Hindlimb muscle (tissue), 1 donor: ENCODE results near the gene OR2A1. TPM values are rescaled to one million over a fixed set of nuclear protein-coding genes. Genes with fewer than 3 reads are reported as not detected.
"Not testable (repeated sequence)": the region's sequence is repeated elsewhere in the genome, so short reads cannot be mapped to it uniquely, and the experiment has no call there.

Source experiments
- DNase-seq: peaks from one replicate; pipeline ENCODE4 v3.0.0-alpha.2; 2013
- polyA plus RNA-seq: library from polyadenylated mRNA; unstranded; fragments of 120-200 nt; gene quantifications from one replicate; pipeline ENCODE4 v1.2.1, GENCODE V29; 2013; ENCODE audit not compliant: insufficient read length

Gene OR2A1, protein sequence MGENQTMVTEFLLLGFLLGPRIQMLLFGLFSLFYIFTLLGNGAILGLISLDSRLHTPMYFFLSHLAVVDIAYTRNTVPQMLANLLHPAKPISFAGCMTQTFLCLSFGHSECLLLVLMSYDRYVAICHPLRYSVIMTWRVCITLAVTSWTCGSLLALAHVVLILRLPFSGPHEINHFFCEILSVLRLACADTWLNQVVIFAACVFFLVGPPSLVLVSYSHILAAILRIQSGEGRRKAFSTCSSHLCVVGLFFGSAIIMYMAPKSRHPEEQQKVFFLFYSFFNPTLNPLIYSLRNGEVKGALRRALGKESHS
- 0.19 TPM for polyA plus RNA-seq

DNA sequence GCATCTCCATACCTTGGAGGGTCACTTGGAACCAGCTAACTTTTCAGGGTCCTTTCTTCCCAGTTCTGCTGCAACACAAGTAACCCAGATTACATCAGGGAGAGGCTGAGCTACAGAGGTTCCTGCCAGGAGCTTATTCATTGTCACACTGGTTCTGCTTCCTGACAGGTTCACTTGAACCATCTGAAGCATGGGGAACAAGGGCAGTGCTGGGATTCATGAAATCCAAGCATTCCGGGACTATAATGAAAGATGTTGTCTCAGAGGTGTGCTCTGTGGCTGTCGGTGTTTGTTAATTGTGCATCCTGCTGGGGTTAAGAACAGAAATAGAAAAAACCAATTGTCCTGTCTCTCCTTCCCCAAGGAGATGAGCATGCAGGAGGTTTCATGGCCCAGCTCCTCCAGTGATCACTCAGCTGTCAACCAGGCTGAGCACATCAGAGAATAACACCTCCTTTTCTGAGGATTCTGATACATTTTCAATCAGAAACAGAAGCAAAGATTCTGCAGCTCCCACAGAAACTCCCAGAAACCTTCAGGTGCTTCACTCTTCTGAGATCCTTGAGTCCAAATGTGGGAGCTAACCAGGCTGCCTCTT, at the start of gene OR2A1:
OR2A1 (plus strand) TSS at position 548 of the 598 bp plus-strand sequence. CDS start 5,706 bp downstream, outside the sequence.
- DNase-seq = not testable (repeated sequence)

DNA sequence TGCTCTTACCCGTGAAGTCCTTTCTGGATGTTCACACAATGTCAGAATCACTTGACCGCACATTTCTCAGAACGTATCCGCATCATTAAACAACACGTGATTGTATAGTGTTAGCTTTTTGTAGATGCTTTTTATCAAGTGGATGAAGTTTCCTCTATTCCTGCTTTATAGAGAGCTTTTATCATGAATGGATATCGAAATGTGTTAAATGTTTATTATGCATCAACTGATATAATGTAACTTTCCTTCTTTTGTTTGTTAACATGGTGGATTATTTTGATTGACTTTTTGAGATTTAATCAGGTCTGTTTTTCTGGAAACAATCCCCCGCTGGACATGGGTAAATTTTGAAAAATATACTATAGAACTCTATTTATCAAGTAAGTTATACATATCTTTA, 47.5 kb upstream of the OR2A1 start, which contains the start of gene OR2A7:
OR2A7 (minus strand) TSS at position 101 of the 400 bp plus-strand sequence. CDS start 5,164 bp downstream, outside the sequence.
- not testable (repeated sequence) for DNase-seq

DNA sequence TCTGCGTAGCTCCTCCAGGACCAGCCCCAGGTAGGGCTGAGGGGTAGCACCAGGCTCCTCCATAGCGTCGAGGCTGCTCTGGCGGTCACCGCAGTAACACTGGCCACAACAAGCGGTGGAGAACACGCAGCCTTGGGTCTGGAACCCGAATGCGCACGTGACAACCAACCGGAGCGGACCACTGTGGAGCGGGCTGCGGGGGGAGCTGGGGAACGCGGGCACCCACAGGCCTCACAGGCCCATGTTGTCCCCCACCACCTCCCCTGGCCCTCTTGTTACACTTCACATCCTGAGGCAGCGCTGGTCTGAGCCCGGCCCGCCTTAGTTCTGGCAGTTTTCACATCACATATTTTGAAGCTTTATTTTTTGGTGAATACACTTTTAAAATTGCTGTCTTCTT, 43.0 kb upstream of the OR2A1 start, which contains the start of gene CTAGE8:
CTAGE8 (minus strand) TSS at position 101 of the 400 bp plus-strand sequence; CDS start at position 63, 38 bp downstream.
- not testable (repeated sequence) for DNase-seq

DNA sequence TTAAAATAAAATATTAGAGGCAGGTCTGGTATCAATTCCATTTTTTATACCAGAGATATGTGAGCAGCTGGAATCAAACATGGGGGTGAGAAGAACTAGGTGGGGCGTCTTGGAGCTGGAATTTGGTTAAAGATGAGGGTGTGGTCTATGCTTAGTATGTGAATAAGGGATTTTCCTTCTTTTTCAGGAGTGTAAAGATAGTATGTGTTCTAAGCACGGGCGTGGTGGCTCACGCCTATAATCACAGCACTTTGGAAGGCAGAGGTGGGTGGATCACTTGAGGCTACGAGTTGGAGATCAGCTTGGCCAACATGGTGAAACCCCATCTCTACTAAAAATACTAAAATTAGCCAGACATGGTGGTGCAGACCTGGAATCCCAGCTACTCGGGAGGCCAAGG, 36.9 kb upstream of the OR2A1 start:
- not testable (repeated sequence) for DNase-seq

DNA sequence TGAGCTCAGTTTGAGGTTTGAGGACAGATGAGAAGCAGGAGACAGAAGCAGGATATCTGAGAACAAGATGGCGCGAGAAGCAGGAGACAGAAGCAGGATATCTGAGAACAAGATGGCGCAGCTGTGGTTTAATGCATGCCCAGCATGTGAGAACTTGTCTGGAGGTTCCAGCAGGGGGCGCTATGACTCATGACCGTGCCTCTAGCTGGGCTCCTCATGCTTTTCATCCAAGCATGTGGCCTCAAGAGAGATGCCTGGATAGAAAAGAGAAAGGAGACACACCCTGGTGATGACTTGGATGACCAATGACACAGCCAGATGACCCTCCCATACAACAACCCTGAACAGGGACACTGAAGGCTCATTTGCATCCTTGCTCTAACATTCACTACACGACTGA, 32.2 kb upstream of the OR2A1 start:
- not testable (repeated sequence) for DNase-seq

DNA sequence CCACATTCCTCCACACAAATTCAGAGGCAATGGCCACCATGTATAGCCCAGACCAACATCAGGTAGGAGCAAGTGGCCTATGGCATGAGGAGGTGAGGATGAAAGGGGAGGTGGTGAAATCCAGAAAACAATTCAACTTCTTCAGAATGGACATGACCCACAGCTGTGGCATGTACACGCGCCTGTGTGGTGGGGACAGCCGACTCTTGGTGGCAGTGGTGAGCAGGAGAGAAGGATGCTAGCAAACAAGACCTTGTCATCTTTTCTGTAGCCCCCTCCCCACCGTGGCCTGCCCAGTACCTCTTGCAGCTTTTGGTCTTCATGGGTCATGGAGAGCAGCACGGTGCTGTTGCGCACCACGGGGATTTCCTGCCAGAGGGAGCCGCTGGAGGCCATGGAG, 30.2 kb upstream of the OR2A1 start:
- not testable (repeated sequence) for DNase-seq

DNA sequence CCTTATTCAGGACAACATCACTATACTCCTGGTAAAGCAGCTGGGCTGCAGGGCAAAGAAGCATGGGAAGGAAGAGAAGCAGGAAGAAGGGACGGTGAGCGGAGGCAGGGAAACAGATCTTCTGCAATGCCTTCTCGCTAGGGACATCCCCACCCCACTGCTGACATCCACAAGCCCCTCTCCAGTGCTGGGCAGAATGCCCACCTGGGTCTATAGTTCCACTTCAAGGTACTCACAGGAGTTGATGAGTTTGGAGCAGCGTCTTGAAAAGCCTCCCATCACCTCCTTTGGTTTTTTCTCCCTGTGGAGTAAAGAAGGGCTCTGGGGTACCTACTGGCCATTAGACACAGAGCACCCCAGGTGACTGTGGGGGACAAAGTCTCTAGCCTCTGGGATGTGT, 29.7 kb upstream of the OR2A1 start:
- DNase-seq = not testable (repeated sequence)

DNA sequence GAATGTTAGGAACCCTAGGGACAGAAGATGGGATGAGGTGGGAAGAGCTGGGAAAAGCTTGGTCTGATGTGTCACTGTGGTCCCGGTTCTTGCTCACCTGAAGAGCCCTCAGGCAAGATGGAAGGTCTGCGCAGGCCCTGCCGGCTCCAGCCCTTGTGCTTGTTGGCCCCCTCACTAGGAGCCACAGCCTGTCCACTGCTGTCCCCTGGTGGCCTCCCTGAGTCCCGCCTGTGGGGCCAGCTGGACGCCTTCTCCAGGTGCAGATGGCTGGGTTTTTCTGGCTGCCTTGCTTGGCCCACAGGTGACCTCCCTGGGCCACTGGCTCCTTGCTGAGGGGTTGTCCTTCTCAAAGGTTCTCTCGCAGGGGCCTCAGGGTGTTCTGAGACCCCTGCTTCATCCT, 28.5 kb upstream of the OR2A1 start:
- not testable (repeated sequence) for DNase-seq

DNA sequence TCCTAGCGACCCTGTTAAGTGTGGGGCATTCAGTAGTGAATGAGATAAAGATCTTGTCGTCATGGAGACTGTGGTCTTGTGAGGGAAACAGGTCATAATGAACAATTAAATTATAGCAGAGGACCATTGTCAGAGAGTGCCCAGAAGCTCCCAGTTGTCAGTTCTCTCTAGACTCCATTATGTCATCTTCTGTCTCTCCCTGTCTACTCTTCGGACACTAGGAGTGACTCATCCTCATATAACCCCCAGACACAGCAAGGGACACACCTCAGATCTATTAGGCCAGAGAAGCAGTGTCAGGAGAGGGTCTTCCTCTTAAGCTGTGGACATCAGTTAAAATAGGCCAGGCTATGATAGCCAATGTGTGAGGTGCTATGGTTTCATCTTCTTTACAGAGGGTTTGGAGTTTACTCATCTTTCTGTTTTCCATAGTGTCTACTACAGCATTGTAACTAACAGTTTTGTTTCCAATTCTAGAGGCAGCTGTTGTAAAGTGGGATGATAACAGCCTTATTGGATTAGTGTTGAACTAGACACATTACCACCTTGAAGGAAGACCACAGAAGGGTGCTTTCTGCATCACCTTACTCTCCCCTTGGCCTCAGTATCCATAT, 24.9 kb upstream of the OR2A1 start:
- DNase-seq = not testable (repeated sequence)

DNA sequence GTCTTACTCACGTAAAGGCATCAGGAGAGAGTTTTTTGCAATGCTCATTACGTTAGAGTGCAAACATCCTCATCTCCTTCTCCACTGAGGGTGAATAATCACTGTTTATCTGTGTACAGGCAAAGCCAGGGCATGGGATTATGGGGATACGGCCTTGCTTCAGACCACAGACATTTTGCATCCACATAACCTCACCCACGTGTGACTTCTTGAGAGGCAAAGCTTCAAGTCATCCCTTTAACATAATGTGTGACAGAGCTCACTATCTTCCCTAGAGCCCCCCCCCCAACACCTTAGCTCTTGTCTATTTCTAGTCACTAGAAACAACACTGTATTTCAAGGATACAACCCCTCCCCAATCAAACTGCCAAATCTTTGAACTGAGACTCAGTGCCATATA, 20.6 kb upstream of the OR2A1 start:
- not testable (repeated sequence) for DNase-seq

DNA sequence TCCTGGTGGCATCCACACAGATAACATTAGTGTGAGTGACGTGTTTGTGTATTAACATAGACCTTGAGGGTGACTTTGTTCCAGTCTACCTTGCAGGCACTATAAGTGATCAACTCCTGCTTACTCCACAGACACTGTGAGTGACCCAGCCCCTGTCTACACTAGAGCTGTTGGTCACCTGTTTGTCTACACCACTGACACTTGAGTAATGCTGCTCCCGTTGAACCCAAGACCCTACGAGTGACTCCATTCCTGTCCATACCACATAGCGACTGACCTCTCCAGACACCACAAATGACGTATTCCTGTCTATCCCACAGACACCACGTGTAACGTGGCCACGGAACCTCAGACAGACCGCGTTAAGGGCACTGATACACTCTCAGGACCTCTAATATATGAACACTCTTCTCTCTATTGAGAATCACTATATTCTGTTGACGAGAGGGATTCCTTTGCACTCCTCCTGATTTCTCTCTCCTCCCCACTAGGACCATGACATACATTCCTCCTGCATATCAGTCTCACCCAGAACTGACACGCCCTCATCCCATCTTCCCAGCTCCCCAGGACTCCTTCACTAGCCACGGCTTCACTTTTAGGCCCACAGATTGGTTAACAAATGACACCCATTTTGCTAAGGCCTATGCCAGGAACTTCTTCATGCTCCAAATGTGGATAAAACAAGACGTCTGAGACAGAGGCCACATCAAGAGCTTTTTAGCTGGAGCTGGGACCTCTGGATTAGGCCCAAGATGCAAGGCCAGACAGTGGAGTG, 19.6 kb upstream of the OR2A1 start:
- not testable (repeated sequence) for DNase-seq

DNA sequence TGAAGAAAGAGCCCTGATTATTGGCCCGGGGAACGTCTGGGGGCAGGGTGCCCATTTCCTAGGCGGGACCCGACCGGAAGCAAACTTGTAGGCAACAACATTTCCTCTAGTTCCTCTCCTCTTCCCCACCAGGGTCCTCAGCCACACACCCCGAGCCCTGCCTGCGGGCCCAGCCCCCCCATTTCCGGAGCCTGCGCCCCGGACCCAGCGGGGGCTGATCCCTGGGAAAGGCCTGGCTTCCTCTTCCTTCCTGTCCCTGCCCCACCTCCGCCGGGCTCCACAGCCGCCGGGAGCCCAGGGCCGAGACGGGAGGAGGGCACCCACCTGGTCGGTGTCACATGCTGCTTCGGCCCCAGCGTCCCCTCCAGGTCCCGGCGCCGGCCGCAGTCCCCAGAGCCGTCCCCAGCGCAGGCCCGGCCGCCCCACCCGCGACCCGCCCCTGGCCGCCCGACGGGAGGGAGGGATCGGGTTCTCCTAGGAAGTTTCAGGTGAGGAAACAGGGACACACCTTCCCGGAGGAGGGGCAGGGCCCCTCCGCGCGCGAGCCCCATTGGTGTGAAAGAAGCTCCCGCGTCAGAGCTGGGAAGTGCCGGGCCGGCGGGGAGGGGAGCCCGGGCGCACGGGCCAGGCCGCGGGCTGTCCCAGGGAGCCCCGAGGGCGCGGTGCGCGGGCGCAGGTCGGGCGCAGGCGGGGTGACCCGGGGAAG, 18.3 kb upstream of the OR2A1 start:
- DNase-seq = not testable (repeated sequence)

DNA sequence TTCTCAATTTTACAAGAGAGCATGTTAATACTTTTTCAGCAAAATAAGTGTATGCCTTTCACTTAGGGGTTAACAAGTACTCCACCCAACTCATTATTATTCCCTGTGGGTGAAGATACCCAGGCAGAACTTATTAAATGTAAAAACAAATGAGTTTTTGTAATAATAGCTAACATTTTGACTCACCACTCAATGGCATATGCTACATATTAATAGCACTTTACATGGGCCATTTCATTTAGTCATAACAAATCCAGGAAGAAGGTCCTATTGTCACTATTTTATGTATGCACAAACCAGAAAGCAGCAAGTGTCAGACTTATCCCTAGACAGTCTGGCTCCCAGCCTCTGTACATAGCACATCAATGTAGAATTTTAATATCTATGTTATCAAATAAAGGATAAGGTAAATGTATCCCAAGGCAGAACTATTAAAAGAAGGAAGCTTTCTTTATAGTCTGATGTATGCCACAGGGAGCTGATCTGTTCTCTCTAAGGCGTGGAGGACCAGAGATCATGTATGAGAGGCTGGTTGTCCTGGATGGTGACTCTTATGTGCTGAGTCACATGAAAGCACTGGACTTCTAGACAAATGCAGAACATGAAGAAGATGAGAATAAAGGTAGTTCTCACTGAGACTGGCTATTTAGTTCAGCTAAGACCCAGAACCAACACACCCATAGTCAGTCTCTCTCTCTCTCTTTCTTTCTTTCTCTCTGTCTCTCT, 9.5 kb upstream of the OR2A1 start:
- DNase-seq = not testable (repeated sequence)

DNA sequence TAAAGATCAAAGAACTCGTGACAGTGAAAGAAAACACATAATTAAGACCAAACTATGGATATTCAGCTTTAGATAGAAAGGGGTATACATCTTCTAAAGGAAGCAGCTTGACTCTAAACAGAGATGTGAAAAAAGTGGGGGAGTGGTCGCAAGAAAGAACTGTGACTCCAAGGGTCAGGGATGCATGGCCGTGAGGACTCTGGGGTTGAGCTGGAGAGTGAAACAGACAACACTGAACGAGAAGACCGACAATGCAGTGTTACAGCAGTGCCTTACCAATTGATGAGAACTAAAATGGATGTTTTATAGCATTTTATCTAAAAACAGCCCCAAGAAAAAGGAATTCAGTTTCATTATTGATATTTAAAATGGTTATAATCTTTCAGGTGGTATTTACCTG, 8.6 kb upstream of the OR2A1 start:
- not testable (repeated sequence) for DNase-seq

DNA sequence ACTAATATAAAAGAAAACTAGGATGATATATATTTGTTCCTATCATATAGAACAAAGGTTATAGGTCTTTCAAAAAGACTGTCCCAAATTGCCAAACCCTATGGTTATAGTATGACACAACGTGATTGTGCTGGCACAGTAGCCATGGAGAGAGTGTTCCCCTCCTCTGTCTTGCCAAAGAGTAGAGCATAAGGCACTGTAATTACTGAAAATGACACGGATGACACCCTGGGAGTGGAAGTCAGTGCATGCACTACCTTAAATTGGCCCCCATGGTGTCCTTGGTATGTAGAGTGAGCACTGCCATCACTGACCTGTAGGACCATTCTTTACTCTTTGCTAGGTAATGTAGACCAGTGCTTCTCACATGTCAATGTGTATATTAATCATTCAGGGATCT, 7.1 kb upstream of the OR2A1 start:
- not testable (repeated sequence) for DNase-seq

DNA sequence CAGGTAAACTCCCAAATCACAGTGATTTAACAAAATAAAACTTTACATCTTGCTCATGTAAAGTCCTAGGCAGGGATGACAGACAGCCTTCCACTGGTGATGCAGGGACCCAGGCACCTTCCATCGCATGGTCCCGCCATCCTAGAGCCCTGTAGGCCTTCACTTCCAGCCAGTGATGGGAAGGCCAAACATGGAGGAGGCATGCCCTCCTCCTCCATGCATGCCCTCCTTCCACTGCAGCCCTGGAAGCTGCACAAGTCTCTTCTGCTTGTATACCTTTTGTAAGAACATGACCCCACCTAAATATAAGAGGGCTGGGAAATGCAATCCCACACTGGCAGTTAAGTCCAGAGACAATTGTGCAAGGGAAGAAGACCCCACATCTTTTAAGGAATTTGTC, 2.5 kb upstream of the OR2A1 start:
- not testable (repeated sequence) for DNase-seq

DNA sequence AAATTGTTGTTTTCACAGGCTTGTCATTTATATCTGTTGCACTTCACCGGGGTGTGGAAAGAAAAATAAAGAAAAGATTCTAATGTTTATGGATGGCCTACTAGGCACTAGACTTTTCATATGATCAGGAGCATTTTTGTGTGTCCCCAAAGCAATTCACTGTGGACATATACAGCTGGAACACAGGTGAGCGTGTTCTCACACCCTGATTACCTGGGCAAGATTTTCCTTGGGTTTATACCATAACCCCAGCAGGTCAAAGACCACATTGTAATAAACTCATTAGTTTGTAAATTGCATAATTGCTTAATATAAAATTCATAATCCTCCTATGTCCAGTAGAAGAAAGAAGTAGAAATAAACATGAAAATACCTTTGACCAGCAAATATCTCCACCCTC, 1.0 kb upstream of the OR2A1 start:
- DNase-seq = not testable (repeated sequence)

DNA sequence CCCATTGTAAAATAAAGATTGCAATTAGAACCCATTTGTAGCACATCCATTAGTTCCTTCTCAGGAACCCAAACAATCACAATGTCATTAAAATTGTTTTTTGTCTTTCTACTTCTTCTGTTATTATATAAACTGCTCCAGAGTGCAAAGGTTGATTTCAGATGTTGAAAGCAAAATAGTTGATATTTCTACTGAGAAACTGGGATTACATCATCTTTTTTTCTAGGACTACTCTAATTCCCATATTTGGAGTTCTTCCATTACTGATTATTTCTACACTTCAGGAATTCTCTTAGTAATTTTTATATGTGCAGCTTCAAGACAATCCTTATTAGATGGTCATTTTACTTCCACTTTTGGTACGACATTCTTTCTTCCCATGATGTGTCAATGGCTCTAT, 5.3 kb downstream of the OR2A1 start:
- DNase-seq = not testable (repeated sequence)

DNA sequence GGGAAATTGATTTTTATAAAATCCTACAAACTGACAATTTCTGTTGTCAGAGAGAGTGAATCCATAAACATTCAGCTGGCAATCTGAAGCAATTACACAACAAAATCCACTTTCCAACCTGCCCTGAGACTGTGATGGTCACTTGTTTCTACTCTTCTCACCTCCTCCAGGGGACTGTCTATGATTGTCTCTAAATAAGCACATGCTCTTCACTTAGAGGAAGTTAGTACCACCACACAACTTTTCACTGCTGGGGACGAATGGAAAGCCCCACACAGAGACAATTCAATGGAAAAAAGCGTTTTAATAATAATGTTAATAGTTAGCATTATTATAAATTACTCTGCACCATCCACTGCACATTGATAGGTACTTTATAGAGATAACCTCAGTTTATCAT, 7.3 kb downstream of the OR2A1 start:
- DNase-seq = not testable (repeated sequence)

DNA sequence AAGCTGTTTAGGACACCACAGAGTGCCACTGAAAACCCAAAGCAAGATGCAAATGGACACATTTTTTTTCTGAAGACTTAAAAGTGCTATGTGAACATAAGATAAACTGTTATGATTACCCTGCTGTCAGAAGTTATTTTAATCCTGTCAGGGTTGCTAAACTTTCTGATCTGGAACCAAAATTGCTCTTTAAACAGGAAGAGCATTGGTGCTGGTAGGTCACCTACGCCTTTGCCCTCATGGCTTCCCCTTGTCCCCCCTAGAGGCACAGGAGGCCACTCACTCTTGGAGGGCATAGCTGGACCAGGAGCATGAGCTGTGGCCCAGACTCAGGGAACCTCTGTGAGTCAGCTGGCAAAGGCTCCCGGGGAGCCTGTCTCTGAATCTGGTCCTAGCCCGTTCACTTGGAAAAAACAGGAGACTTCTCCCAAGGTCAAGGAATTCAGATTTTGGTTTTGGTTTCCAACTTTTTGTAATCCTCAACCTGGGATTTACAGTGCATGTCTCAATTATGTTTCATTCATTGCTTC, 9.5 kb downstream of the OR2A1 start:
- DNase-seq = not testable (repeated sequence)

DNA sequence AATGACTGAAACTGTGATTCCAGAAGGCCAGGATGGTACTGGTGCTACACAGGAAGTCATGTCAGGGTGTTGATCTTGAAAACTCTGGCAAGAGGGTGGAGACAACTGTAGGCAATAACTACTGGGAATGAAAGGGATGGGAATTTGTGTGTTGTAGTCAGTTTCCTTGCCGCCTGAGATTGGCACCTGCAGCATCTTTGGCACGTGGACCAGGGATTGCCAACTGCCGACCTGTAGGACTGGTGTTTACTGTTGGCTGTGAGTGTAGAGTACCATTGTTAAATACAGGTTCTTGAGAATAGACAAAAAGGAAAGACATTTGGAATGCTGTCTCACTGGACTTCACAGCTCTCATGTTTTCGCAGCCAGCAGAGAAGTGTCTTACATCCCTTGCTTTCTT, 11.1 kb downstream of the OR2A1 start:
- DNase-seq = not testable (repeated sequence)
